DMS 273 (cell line): ENCODE data around the gene KCP.
"Not testable (repeated sequence)": the region's sequence is repeated elsewhere in the genome, so short reads cannot be mapped to it uniquely, and the experiment has no call there.

ENCODE experiments used
- DNase-seq: peaks from one replicate; lab custom pipeline; 2025; ENCODE audit not compliant: unreplicated experiment; lab: John Stamatoyannopoulos, UW

Gene KCP

GRCh38 chr7:128910569-128910945 lies at the start of gene KCP:
Gene KCP (minus strand): TSS chr7:128910709. CDS start chr7:128910676, 33 bp downstream.
- no peak for DNase-seq

DNA sequence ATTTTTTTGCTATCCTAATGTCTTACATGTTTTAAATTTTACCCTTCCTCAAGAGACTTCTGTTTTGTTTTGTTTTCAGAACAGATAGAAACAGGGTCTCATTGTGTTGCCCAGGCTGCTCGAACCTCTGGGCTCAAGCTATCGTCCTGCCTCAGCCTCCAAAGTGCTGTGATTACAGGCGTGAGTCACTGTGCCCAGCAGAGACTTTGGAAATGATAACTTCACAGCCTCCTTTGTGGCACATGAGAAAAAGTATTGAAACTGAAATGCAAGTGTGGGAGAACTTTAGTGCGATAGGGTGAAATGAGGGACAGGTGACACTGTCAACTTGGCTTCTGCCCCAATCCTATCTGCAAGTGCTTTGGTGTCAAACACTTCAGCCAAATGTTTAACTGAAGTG lies 48.8 kb upstream of the KCP start:
- DNase-seq: no peak

DNA sequence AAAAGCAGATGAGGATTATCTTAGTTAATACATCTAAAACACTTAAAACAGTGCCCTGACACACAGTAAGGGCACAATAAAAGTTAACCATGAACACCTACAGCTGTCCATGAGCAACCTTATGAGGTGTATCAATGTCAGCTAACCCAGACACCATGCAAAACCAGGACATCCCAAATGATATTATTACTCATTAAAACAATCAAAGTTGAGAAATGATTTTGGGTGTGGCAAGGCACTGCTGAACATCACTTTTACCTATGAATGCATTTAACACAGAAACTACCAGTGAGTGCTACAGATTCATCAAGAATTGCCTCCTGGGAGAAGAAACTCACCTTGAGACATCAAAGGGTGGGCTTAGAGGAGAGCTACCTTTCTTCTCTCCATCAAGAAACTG lies 45.5 kb upstream of the KCP start:
- no peak for DNase-seq

GRCh38 chr7:128954830-128955802 lies 44.6 kb upstream of the KCP start:
- DNase-seq: no peak

DNA sequence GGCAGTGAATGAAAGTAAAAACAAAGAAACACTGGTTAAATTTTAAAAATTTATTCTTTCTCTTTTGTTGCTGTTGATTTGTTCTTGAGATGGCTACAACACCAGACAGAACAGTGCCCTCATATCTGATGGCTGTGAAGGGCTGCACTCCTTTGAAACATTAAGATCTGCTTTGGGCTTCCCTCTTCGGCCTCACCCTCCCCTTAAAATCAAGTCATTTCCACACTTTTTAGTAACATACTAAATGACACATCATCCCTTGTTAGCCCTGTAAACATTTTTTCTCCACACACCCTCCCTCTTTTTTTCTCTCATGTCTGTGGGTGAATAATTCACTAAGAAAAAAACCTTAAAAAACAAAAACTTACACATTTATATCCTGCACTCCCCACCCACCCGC lies 43.6 kb upstream of the KCP start:
- no peak for DNase-seq

GRCh38 chr7:128951296-128951695 lies 40.8 kb upstream of the KCP start:
- DNase-seq: no peak

DNA sequence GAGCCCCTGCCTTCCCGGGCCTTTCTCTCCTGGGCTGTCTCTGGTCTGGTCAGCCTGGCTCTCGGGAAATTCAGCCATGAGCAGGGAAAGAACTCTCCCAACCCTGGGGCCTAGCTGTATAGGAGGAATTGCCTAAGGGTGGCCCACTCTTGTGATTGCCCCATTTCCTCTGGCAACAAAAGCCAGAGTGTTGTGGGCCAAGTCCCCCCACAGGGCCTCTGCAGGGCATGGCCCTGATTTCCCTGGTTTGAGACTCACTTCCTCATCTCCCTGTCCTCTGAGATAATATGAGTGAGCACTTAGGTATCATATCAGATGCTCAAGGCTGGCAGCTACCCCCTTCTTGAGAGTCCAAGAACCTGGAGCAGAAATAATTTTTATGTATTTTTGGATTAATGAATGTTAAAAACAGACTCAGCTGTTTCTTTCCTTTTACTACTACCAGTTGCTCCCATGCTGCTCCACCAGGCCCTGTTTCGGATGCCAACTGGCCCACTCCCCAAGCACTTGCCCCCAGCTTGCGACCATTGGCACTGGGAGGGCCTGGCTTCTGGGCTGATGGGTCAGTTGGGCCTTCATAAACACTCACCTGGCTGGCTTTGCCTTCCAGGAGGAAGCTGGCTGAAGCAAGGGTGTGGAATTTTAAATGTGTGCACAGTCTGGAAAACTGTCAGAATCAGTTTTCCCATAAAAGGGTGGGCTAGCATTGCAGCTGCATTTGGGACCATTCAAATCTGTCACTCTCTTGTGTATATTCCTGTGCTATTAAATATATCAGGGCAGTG lies 38.7 kb upstream of the KCP start:
- DNase-seq: no peak

- DNase-seq: no peak
Observed at GRCh38 chr7:128948312-128948973, 37.9 kb upstream of the KCP start.

DNA sequence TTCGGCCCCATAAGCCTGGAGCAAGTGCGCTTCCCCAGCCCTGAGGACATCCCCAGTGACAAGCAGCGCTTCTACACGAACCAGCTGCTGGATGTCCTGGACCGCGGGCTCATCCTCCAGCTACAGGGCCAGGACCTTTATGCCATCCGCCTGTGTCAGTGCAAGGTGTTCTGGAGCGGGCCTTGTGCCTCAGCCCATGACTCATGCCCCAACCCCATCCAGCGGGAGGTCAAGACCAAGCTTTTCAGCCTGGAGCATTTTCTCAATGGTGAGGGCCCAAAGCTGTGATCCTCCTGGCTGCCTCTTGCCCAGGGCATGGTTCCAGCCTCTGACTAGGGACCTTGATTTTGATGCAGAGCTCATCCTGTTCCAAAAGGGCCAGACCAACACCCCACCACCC lies 37.3 kb upstream of the KCP start:
- no peak for DNase-seq

GRCh38 chr7:128946936-128947830 lies 36.7 kb upstream of the KCP start:
- DNase-seq: peak; percentile 56

DNA sequence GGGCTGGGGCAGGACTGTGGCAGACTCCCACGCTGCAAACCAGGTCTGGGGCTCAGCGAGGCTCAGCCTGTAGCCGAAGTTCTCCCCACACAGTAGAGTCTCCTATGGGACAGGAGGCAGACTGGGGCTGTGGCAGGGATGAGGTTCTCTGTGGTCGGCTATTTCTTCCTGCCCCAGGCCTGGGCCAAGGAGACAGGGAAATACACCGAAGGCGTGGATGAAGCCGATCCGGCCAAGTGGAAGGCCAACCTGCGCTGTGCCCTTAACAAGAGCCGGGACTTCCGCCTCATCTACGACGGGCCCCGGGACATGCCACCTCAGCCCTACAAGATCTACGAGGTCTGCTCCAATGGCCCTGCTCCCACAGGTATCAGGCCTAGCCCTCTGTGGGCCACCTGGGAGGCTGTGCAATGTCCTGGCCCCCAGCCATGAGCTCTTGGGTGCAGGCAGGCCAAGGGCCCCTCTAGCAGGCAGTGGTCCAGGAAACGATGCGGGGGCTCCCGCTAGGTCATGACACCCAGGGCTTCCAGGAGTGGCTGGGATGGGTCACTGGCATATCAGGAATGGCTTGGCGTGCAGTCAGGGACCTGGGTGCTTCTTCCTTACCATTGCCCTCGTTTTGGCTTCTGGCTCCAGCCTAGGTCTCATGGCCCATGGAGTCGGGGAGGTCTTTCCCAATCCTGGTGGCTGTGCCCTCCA lies 35.3 kb upstream of the KCP start:
- DNase-seq: no peak

- DNase-seq: no peak
Observed at GRCh38 chr7:128944487-128945236, 34.2 kb upstream of the KCP start.

- not testable (repeated sequence) for DNase-seq
Observed at GRCh38 chr7:128943251-128943650, 32.7 kb upstream of the KCP start.

- peak; percentile 74 for DNase-seq
Observed at GRCh38 chr7:128941946-128942526, 31.5 kb upstream of the KCP start.

GRCh38 chr7:128941323-128941890 lies 30.9 kb upstream of the KCP start:
- DNase-seq: peak; percentile 49

DNA sequence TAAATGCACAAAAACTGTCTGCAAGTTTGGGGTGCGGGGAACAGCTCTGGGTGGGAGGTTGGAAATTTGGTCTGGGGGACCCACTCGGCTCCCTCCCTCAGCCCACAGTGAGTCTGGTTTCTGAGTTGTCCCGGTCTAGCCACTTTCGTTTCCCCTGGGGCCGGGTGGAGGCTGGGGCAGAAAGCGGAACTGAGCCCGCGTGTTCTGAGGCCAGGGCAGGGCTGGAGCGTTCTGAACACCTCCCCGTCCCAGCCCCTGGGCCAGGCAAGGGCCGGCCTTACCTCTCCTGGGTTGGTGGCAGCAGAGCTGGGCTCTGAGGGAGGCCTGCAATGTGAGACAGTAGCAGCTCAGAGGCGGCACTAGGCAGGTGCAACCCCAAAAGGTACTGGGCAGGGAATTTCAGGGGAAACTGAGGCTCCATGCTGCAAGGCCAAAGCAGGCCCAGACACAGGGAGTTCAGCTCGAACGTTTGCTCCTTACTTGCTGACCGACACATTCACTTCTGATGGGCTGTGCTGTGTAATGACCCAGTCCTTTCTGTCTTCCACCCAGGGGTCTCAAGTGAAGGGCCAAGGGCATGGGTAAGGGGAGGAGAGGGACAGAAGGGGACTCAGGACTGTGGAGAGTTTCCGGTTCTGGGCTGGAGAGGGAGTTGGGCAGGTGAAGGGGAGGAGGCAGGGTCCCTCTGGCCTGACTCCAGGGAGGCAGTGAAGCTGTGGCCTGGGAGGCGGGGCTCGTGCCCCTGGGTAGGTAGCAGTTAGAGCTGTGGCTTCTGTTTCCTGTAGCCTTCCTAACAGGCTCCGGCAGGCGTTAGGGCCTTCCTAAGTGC lies 30.2 kb upstream of the KCP start:
- DNase-seq: no peak

DNA sequence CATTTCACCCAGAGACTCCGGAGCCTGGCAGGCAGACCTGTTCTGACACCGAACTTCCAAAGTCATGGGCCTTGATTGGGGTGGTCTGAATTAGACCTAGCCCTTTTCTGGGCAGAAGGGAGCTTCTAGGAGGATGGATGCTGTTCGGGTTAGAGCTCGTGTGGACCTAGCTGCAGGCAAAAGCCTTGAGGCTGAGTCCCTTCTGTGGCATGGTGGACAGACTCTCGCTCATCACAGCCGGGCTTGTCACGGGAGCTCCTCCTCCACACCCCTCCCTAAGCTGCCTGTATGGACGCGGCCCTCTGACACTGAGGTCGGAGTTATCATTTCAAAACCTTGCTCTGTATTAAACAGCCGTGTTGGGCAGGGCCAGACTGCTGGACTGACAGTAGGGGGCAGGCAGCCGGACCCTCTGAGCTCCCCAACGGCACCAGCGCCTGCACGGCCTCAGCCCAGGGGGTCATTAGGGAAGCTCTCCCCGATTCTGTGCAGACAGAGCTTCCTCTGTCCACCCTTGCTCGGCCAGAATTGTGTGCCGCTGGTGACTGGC lies 29.4 kb upstream of the KCP start:
- DNase-seq: no peak
